Adrenal gland (tissue), 5 donors: ENCODE measurements around the gene CAV2.

Source experiments
- POLR2A ChIP-seq, 2 donors: fragments of 450-650 bp; IDR thresholded peaks; one replicate each; pipeline ENCODE4 v1.6.1; 2017; ENCODE audit warnings: antibody characterized with exemption in 2 of 2, mild to moderate bottlenecking in 2 of 2, moderate library complexity in 1 of 2
- TF ChIP-seq, protein P1 (sequence below), 6 experiments: fragments of 450-650 bp in 4 of 6; fragments of 200-600 bp in 2 of 6; sonication (generic) in 1 of 6; IDR thresholded peaks; 1 replicate in 5 of 6; 2 replicates in 1 of 6; pipeline versions ENCODE4 v1.5.1 to v1.8.0; 2016 to 2021; ENCODE audit warnings: antibody characterized with exemption in 6 of 6, mild to moderate bottlenecking in 2 of 6, moderate library complexity in 1 of 6
- donor health status: DM: no; HTN: no; CAD: no.

DNA sequence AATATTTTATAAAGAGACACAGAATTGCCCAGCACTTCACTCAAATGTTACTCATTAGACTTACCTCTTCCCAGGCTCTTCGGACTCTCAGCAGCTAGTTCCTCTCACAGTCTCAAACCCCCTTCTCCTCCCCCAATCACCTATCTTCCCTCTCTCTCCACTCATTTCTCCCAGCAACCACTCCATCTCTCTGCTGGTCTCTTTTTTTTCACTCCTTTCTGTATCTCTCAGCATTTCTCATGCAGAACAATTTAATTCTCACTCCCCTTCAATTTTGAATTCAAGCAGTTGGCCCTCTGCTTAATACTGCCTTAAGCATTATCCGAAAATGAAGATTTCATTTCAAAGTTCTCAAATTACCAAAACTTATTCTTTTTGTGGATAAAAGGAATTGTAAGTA, 34.4 kb upstream of the CAV2 start:
- TF ChIP-seq, protein P1, sequence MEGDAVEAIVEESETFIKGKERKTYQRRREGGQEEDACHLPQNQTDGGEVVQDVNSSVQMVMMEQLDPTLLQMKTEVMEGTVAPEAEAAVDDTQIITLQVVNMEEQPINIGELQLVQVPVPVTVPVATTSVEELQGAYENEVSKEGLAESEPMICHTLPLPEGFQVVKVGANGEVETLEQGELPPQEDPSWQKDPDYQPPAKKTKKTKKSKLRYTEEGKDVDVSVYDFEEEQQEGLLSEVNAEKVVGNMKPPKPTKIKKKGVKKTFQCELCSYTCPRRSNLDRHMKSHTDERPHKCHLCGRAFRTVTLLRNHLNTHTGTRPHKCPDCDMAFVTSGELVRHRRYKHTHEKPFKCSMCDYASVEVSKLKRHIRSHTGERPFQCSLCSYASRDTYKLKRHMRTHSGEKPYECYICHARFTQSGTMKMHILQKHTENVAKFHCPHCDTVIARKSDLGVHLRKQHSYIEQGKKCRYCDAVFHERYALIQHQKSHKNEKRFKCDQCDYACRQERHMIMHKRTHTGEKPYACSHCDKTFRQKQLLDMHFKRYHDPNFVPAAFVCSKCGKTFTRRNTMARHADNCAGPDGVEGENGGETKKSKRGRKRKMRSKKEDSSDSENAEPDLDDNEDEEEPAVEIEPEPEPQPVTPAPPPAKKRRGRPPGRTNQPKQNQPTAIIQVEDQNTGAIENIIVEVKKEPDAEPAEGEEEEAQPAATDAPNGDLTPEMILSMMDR (IDR thresholded peaks at IDR 0.05), result no peak
- no peak for TF ChIP-seq POLR2A (IDR thresholded peaks at IDR 0.05)
